Neural progenitor cell (in vitro differentiated cells): ENCODE measurements around the gene DNAAF5. TPM values are rescaled to one million over a fixed set of nuclear protein-coding genes. Genes with fewer than 3 reads are reported as not detected.

Source experiments
- DNase-seq: peaks from one replicate; pipeline ENCODE4 v3.0.0-alpha.2; 2016; ENCODE audit warnings: low spot score
- H2AFZ ChIP-seq: fragments of 200-600 bp; sonication (generic); replicated peaks from 2 replicates; pipeline ENCODE4 v1.6.1; 2016; ENCODE audit warnings: antibody characterized with exemption
- H3F3A ChIP-seq: fragments of 200-600 bp; sonication (generic); 2 replicates; pipeline ENCODE4 v1.6.1; 2016; ENCODE audit warnings: antibody characterized with exemption, low read depth
- H3K27ac ChIP-seq: fragments of 200-600 bp; sonication (generic); 2 replicates; pipeline ENCODE4 v1.5.1; 2016; ENCODE audit warnings: mild to moderate bottlenecking
- H3K27me3 ChIP-seq: fragments of 200-600 bp; sonication (generic); 2 replicates; pipeline ENCODE4 v1.6.1; 2016; ENCODE audit warnings: mild to moderate bottlenecking, moderate library complexity
- H3K36me3 ChIP-seq: fragments of 200-600 bp; sonication (generic); 2 replicates; pipeline ENCODE4 v1.5.1; 2016
- H3K4me1 ChIP-seq: fragments of 200-600 bp; sonication (generic); 2 replicates; pipeline ENCODE4 v1.6.1; 2016; ENCODE audit warnings: mixed run types
- H3K4me2 ChIP-seq: fragments of 200-600 bp; sonication (generic); 2 replicates; pipeline ENCODE4 v1.6.1; 2016
- H3K4me3 ChIP-seq: fragments of 200-600 bp; sonication (generic); 2 replicates; pipeline ENCODE4 v1.5.1; 2016
- H3K79me2 ChIP-seq: fragments of 200-600 bp; sonication (generic); 2 replicates; pipeline ENCODE4 v1.6.1; 2016; ENCODE audit warnings: low read depth
- H3K9ac ChIP-seq: fragments of 200-600 bp; sonication (generic); 2 replicates; pipeline ENCODE4 v1.6.1; 2016
- H3K9me3 ChIP-seq: fragments of 200-600 bp; sonication (generic); 2 replicates; pipeline ENCODE4 v1.5.1; 2016; ENCODE audit warnings: low read depth
- H4K20me1 ChIP-seq: fragments of 200-600 bp; sonication (generic); 2 replicates; pipeline ENCODE4 v1.6.1; 2016; ENCODE audit warnings: low read depth
- H3K27ac Mint-ChIP-seq: 3 replicates; pipeline ENCODE4 v1.8.0; 2021; ENCODE audit warnings: mixed read lengths
- H3K27me3 Mint-ChIP-seq: 2 replicates; pipeline ENCODE4 v1.8.0; 2022; ENCODE audit warnings: low read depth, mild to moderate bottlenecking, inconsistent platforms, moderate library complexity, mixed read lengths; ENCODE audit not compliant: insufficient read depth
- H3K36me3 Mint-ChIP-seq: 3 replicates; pipeline ENCODE4 v1.8.0; 2021; ENCODE audit warnings: mixed read lengths
- H3K4me1 Mint-ChIP-seq: 3 replicates; pipeline ENCODE4 v1.8.0; 2021; ENCODE audit warnings: mixed read lengths
- H3K4me3 Mint-ChIP-seq: 3 replicates; pipeline ENCODE4 v1.8.0; 2021; ENCODE audit warnings: mild to moderate bottlenecking, moderate library complexity, mixed read lengths
- H3K9me3 Mint-ChIP-seq: 3 replicates; pipeline ENCODE4 v1.8.0; 2020; ENCODE audit warnings: mixed read lengths
- EZH2 ChIP-seq: fragments of 200-600 bp; sonication (generic); IDR thresholded peaks from 2 replicates; pipeline ENCODE4 v1.6.1; 2017; ENCODE audit warnings: antibody characterized with exemption, mild to moderate bottlenecking, moderate library complexity
- EZH2phosphoT487 ChIP-seq: fragments of 200-600 bp; sonication (generic); IDR thresholded peaks from 2 replicates; pipeline ENCODE4 v1.6.1; 2017; ENCODE audit warnings: antibody characterized with exemption
- total RNA-seq: library from RNA; depleted of rRNA; stranded (reverse); fragments of >200 nt; gene quantifications from 2 replicates; pipeline ENCODE4 v1.2.3, GENCODE V29; 2015; ENCODE audit warnings: low replicate concordance
- TF ChIP-seq, protein P1 (sequence below): fragments of 200-600 bp; sonication (generic); IDR thresholded peaks from 2 replicates; pipeline ENCODE4 v1.5.1; 2017; ENCODE audit warnings: antibody characterized with exemption, mild to moderate bottlenecking

DNAAF5 gene
- total RNA-seq, 1 donor from 2014 or later: 23.5 TPM

DNA sequence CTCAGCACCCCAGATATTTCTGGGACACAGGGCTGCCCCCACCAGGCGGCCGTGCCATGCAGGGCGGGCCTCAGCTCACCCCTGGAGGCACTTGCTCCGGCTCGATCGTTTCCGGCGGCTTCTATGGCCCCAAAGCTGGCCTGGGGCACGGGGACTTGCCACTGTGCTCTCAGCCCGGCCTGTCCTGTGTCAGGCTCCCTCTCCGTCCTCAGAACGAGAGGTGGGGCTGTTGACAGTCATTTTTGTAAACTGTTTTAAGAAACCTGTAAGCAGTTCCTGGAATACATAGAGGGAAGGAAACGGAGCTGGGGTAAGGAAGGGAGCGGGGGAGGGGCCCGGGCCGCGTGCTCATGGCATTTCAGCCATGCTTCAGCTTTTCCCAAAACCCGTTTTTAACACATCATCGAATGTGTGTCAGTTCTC lies 31.3 kb downstream of the DNAAF5 start:
- Histone ChIP-seq H3K9me3 (no peaks in the 10 kb centered on the region), H3F3A (no peaks in the 10 kb centered on the region), H3K4me3 (no peak overlapping the region), H3K27me3 (no peaks in the 10 kb centered on the region), H3K4me2 (no peak overlapping the region), H4K20me1 (no peaks in the 10 kb centered on the region), H3K4me1 (no peaks in the 10 kb centered on the region), H3K9ac (no peak overlapping the region), H3K27ac (no peak overlapping the region), H3K79me2 (no peaks in the 10 kb centered on the region), H3K36me3 (no peaks in the 10 kb centered on the region), H2AFZ (no peak overlapping the region)
- Mint-ChIP-seq H3K27me3 (peaks cover 4% of the 10 kb centered on the region), H3K4me1 (no peaks in the 10 kb centered on the region), H3K27ac (no peak overlapping the region), H3K9me3 (no peaks in the 10 kb centered on the region), H3K4me3 (no peak overlapping the region), H3K36me3 (peaks cover 18% of the 10 kb centered on the region)
- no peak for DNase-seq
- TF ChIP-seq EZH2phosphoT487: no peak
- TF ChIP-seq EZH2: no peak
- TF ChIP-seq, protein P1, sequence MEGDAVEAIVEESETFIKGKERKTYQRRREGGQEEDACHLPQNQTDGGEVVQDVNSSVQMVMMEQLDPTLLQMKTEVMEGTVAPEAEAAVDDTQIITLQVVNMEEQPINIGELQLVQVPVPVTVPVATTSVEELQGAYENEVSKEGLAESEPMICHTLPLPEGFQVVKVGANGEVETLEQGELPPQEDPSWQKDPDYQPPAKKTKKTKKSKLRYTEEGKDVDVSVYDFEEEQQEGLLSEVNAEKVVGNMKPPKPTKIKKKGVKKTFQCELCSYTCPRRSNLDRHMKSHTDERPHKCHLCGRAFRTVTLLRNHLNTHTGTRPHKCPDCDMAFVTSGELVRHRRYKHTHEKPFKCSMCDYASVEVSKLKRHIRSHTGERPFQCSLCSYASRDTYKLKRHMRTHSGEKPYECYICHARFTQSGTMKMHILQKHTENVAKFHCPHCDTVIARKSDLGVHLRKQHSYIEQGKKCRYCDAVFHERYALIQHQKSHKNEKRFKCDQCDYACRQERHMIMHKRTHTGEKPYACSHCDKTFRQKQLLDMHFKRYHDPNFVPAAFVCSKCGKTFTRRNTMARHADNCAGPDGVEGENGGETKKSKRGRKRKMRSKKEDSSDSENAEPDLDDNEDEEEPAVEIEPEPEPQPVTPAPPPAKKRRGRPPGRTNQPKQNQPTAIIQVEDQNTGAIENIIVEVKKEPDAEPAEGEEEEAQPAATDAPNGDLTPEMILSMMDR: no peak

DNA sequence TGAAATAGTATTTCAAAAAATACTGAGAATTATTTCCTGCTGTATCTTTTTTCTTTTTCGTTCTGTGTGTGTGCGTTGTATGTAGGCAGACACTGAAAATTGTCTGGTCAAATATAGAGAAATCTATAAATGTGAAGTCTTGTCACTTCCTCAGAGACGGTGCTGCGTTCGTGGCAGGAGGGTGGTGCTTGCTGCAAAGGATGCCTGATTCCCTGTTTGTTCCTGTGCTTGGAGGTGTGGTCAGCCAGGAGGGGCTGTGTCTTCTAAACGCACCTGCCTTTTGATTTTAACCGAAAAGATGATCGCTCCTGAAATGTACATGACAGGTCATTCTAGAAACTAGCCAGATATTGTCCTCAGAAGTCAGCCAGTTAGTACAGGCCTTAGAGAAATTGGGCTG lies 33.1 kb downstream of the DNAAF5 start:
- no peaks in the 10 kb centered on the region for H3K9me3 ChIP-seq
- TF ChIP-seq, protein P1: no peak
- TF ChIP-seq EZH2 (no peak), EZH2phosphoT487 (no peak)
- H3K4me3 Mint-ChIP-seq: no peak overlapping the region
- H3K36me3 Mint-ChIP-seq: peaks cover 10% of the 10 kb centered on the region
- no peak overlapping the region for H3K9ac ChIP-seq
- H3K27ac Mint-ChIP-seq: no peak overlapping the region
- no peaks in the 10 kb centered on the region for H3K9me3 Mint-ChIP-seq
- no peaks in the 10 kb centered on the region for H3K27me3 Mint-ChIP-seq
- H2AFZ ChIP-seq: no peak overlapping the region
- no peaks in the 10 kb centered on the region for H3K4me1 Mint-ChIP-seq
- H3K4me2 ChIP-seq: no peak overlapping the region
- no peaks in the 10 kb centered on the region for H4K20me1 ChIP-seq
- no peaks in the 10 kb centered on the region for H3F3A ChIP-seq
- H3K36me3 ChIP-seq: no peaks in the 10 kb centered on the region
- no peaks in the 10 kb centered on the region for H3K79me2 ChIP-seq
- no peaks in the 10 kb centered on the region for H3K4me1 ChIP-seq
- no peak overlapping the region for H3K27ac ChIP-seq
- no peaks in the 10 kb centered on the region for H3K27me3 ChIP-seq
- no peak for DNase-seq
- H3K4me3 ChIP-seq: no peak overlapping the region

DNA sequence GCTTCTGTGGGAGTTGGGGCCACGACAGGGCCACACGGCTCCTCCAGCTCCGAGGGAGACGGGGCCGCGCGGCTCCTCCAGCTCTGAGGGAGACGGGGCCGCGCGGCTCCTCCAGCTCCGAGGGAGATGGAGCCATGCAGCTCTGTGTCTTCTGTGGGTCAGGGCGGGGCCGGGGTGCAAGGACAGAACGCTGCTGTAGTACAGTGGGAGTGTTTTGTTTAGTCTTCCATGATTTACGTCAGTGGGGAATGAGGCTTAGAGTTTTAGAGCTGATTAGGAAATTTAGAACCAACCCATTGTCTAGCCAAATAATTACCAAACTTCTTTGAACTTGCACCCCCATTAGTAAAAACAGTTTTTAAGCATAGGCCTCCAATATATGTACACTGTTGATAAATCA lies 33.5 kb downstream of the DNAAF5 start:
- Histone ChIP-seq H3K36me3 (no peaks in the 10 kb centered on the region), H3K4me1 (no peaks in the 10 kb centered on the region), H3K27me3 (no peaks in the 10 kb centered on the region), H3K9ac (no peak overlapping the region), H3K9me3 (no peaks in the 10 kb centered on the region), H3K4me2 (no peak overlapping the region), H4K20me1 (no peaks in the 10 kb centered on the region), H3F3A (no peaks in the 10 kb centered on the region), H3K27ac (no peak overlapping the region), H3K4me3 (no peak overlapping the region), H2AFZ (no peak overlapping the region), H3K79me2 (no peaks in the 10 kb centered on the region)
- H3K4me3 Mint-ChIP-seq: no peak overlapping the region
- H3K27me3 Mint-ChIP-seq: no peaks in the 10 kb centered on the region
- TF ChIP-seq, protein P1: no peak
- no peak for TF ChIP-seq EZH2
- no peak for TF ChIP-seq EZH2phosphoT487
- H3K9me3 Mint-ChIP-seq: no peaks in the 10 kb centered on the region
- H3K4me1 Mint-ChIP-seq: no peaks in the 10 kb centered on the region
- H3K36me3 Mint-ChIP-seq: peaks cover 10% of the 10 kb centered on the region
- H3K27ac Mint-ChIP-seq: no peak overlapping the region
- DNase-seq: no peak
